ENCODE measurements around the gene RPS21. TPM values are rescaled to one million over a fixed set of nuclear protein-coding genes. Genes with fewer than 3 reads are reported as not detected.
A peak's percentile ranks its signal among the peaks of the same experiment; 100 is the strongest.

RPS21 gene
- total RNA-seq, 5 donors from 2014 or later (not counting 1 experiment from before 2014, with no cell fraction given), result 2,807 to 3,290 (median 3,085) TPM

GRCh38 chr20:62429455-62430310 lies 42.8 kb downstream of the RPS21 start:
- H3K4me1 ChIP-seq (ENCODE audit: control insufficient read depth in 1 of 2, extremely low read depth in 1 of 2, insufficient read depth in 2 of 2, low read length in 2 of 2), result no peaks in the 10 kb centered on the region
- Mint-ChIP-seq H3K36me3 (no peaks in the 10 kb centered on the region), H3K9me3 (no peaks in the 10 kb centered on the region), H3K4me1 (no peaks in the 10 kb centered on the region), H3K4me3 (peak overlapping the region in 1 of 3 donors; percentile 31), H3K27ac (no peak overlapping the region), H3K27me3 (peaks cover 11 to 24% of the 10 kb centered on the region in 2 donors)
- CTCF ChIA-PET, result no interaction called here
- peaks cover 0 to 58% of the 10 kb centered on the region in 2 experiments for H3K27me3 ChIP-seq (replicated peaks in 1 of 2; ENCODE audit: control insufficient read depth in 2 of 2, extremely low read depth in 1 of 2, insufficient read depth in 2 of 2, low read length in 1 of 2)
- H3K27ac ChIP-seq (ENCODE audit: low read length), result no peak overlapping the region
- no peaks in the 10 kb centered on the region for H3K9me3 ChIP-seq
- ATAC-seq (replicated peaks in 1 of 4), result no peak
- WGBS (ENCODE audit: insufficient coverage), result 77% methylated on average over 13 of the region's 23 CpGs
- H3K4me3 ChIP-seq (ENCODE audit: control insufficient read depth in 1 of 2, extremely low read depth in 1 of 2, low read length in 1 of 2), result no peak overlapping the region
- no peak for DNase-seq
- POLR2A ChIA-PET, result no interaction called here
- H3K36me3 ChIP-seq (ENCODE audit: control insufficient read depth in 2 of 2, extremely low read depth in 1 of 2, insufficient read depth in 1 of 2, low read length in 1 of 2), result no peaks in the 10 kb centered on the region

- DNase-seq (no peak), ATAC-seq (replicated peaks in 1 of 4) (no peak)
- Histone ChIP-seq H3K4me3 (ENCODE audit: control insufficient read depth in 1 of 2, extremely low read depth in 1 of 2, low read length in 1 of 2) (no peak overlapping the region), H3K27me3 (replicated peaks in 1 of 2; ENCODE audit: control insufficient read depth in 2 of 2, extremely low read depth in 1 of 2, insufficient read depth in 2 of 2, low read length in 1 of 2) (peaks cover 0 to 60% of the 10 kb centered on the region in 2 experiments), H3K4me1 (ENCODE audit: control insufficient read depth in 1 of 2, extremely low read depth in 1 of 2, insufficient read depth in 2 of 2, low read length in 2 of 2) (no peaks in the 10 kb centered on the region), H3K27ac (ENCODE audit: low read length) (no peak overlapping the region), H3K9me3 (no peaks in the 10 kb centered on the region), H3K36me3 (ENCODE audit: control insufficient read depth in 2 of 2, extremely low read depth in 1 of 2, insufficient read depth in 1 of 2, low read length in 1 of 2) (no peaks in the 10 kb centered on the region)
- Mint-ChIP-seq H3K9me3 (no peaks in the 10 kb centered on the region), H3K36me3 (no peaks in the 10 kb centered on the region), H3K4me1 (no peaks in the 10 kb centered on the region), H3K27me3 (peaks cover 14 to 29% of the 10 kb centered on the region in 2 donors), H3K4me3 (no peak overlapping the region), H3K27ac (no peak overlapping the region)
- CTCF ChIA-PET, result no interaction called here
- POLR2A ChIA-PET, result no interaction called here
- 74% methylated on average over 6 of the region's 10 CpGs for WGBS (ENCODE audit: insufficient coverage)
Measured at GRCh38 chr20:62430311-62430853, 43.5 kb downstream of the RPS21 start.

DNA sequence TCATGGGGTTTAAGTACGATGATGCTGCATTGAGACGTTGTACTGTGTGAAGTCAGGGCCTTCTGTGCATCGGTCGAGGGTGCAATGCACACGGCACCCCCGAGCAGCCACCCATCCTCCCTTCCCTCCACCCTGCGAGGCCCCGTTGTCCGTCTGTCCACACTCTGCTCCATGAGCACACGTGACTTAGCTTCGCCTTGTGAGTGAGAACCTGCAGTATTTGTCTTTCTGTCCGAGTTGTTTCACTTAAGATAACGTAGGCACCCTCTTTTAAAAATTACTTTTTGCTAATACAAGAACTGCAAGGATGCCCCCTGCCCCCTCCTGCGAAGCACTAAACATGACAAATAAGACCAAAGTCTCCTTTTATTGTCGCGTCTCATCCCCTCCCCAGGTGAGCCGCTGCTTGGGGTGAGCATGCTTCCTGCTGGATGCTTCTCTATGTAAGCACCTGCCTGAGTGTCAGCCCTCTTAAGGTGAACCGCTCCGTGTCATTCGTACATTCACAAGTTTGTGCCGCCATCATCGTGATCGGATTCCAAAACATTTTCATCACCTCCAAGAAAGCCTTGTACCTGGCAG lies 44.1 kb downstream of the RPS21 start:
- H3K36me3 Mint-ChIP-seq, result no peaks in the 10 kb centered on the region
- H3K4me1 ChIP-seq (ENCODE audit: control insufficient read depth in 1 of 2, extremely low read depth in 1 of 2, insufficient read depth in 2 of 2, low read length in 2 of 2), result no peaks in the 10 kb centered on the region
- no peaks in the 10 kb centered on the region for H3K9me3 ChIP-seq
- no peaks in the 10 kb centered on the region for H3K4me1 Mint-ChIP-seq
- H3K36me3 ChIP-seq (ENCODE audit: control insufficient read depth in 2 of 2, extremely low read depth in 1 of 2, insufficient read depth in 1 of 2, low read length in 1 of 2), result no peaks in the 10 kb centered on the region
- ATAC-seq (replicated peaks in 1 of 4) (no peak), DNase-seq (no peak)
- peaks cover 18 to 35% of the 10 kb centered on the region in 2 donors for H3K27me3 Mint-ChIP-seq
- H3K9me3 Mint-ChIP-seq, result no peaks in the 10 kb centered on the region
- H3K27me3 ChIP-seq (replicated peaks in 1 of 2; ENCODE audit: control insufficient read depth in 2 of 2, extremely low read depth in 1 of 2, insufficient read depth in 2 of 2, low read length in 1 of 2), result peaks cover 0 to 61% of the 10 kb centered on the region in 2 experiments
- WGBS (ENCODE audit: insufficient coverage), result 82% methylated on average over 18 of the region's 23 CpGs
- POLR2A ChIA-PET, result no interaction called here
- CTCF ChIA-PET, result no interaction called here
- no peak overlapping the region for H3K27ac ChIP-seq (ENCODE audit: low read length)
- H3K27ac Mint-ChIP-seq, result no peak overlapping the region
- H3K4me3 ChIP-seq (ENCODE audit: control insufficient read depth in 1 of 2, extremely low read depth in 1 of 2, low read length in 1 of 2), result no peak overlapping the region
- H3K4me3 Mint-ChIP-seq, result no peak overlapping the region

- POLR2A ChIA-PET, result no interaction called here
- Histone ChIP-seq H3K9me3 (no peaks in the 10 kb centered on the region), H3K4me3 (ENCODE audit: control insufficient read depth in 1 of 2, extremely low read depth in 1 of 2, low read length in 1 of 2) (no peak overlapping the region), H3K27me3 (replicated peaks in 1 of 2; ENCODE audit: control insufficient read depth in 2 of 2, extremely low read depth in 1 of 2, insufficient read depth in 2 of 2, low read length in 1 of 2) (peaks cover 0 to 64% of the 10 kb centered on the region in 2 experiments), H3K27ac (ENCODE audit: low read length) (no peak overlapping the region), H3K36me3 (ENCODE audit: control insufficient read depth in 2 of 2, extremely low read depth in 1 of 2, insufficient read depth in 1 of 2, low read length in 1 of 2) (no peaks in the 10 kb centered on the region), H3K4me1 (ENCODE audit: control insufficient read depth in 1 of 2, extremely low read depth in 1 of 2, insufficient read depth in 2 of 2, low read length in 2 of 2) (no peaks in the 10 kb centered on the region)
- Mint-ChIP-seq H3K4me3 (no peak overlapping the region), H3K27ac (no peak overlapping the region), H3K27me3 (peaks cover 22 to 53% of the 10 kb centered on the region in 2 donors), H3K9me3 (no peaks in the 10 kb centered on the region), H3K36me3 (no peaks in the 10 kb centered on the region), H3K4me1 (no peaks in the 10 kb centered on the region)
- DNase-seq (no peak), ATAC-seq (replicated peaks in 1 of 4) (no peak)
- 41% methylated on average over 28 of the region's 32 CpGs for WGBS (ENCODE audit: insufficient coverage)
- CTCF ChIA-PET, result no interaction called here
Measured at GRCh38 chr20:62433658-62434497, 47.0 kb downstream of the RPS21 start.

DNA sequence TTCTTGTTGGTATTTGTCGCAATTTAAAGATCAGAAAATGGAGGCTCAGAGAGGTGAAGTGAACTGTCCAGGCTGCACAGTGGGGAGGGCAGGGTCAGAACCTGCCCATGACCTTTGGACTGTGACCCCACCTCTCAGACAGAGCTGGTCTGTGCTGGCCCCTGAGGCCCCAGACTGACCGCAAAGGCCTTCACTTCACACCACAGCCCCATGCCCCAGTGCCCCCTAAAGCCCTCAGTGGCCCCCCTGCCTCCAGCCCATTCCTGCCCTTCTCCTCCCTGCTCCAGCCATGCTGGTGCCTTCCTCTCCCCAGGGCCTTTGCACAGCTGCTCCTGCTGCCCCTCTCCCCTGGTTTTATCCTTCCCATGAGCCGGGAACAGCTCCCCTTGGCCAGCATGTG lies 49.8 kb downstream of the RPS21 start:
- DNase-seq (no peak), ATAC-seq (replicated peaks in 1 of 4) (no peak)
- no peak overlapping the region for H3K4me3 Mint-ChIP-seq
- peaks cover 0 to 78% of the 10 kb centered on the region in 2 experiments for H3K27me3 ChIP-seq (replicated peaks in 1 of 2; ENCODE audit: control insufficient read depth in 2 of 2, extremely low read depth in 1 of 2, insufficient read depth in 2 of 2, low read length in 1 of 2)
- no peaks in the 10 kb centered on the region for H3K4me1 ChIP-seq (ENCODE audit: control insufficient read depth in 1 of 2, extremely low read depth in 1 of 2, insufficient read depth in 2 of 2, low read length in 2 of 2)
- 94% methylated on average over 3 of the region's 3 CpGs for WGBS (ENCODE audit: insufficient coverage)
- H3K27ac ChIP-seq (ENCODE audit: low read length), result no peak overlapping the region
- ChIA-PET POLR2A (no interaction called here), CTCF (no interaction called here)
- H3K36me3 ChIP-seq (ENCODE audit: control insufficient read depth in 2 of 2, extremely low read depth in 1 of 2, insufficient read depth in 1 of 2, low read length in 1 of 2), result no peaks in the 10 kb centered on the region
- no peak overlapping the region for H3K4me3 ChIP-seq (ENCODE audit: control insufficient read depth in 1 of 2, extremely low read depth in 1 of 2, low read length in 1 of 2)
- H3K36me3 Mint-ChIP-seq, result no peaks in the 10 kb centered on the region
- H3K27me3 Mint-ChIP-seq, result peaks cover 19 to 52% of the 10 kb centered on the region in 2 donors
- H3K4me1 Mint-ChIP-seq, result no peaks in the 10 kb centered on the region
- H3K27ac Mint-ChIP-seq, result no peak overlapping the region
- H3K9me3 ChIP-seq, result no peaks in the 10 kb centered on the region
- H3K9me3 Mint-ChIP-seq, result no peaks in the 10 kb centered on the region

DNA sequence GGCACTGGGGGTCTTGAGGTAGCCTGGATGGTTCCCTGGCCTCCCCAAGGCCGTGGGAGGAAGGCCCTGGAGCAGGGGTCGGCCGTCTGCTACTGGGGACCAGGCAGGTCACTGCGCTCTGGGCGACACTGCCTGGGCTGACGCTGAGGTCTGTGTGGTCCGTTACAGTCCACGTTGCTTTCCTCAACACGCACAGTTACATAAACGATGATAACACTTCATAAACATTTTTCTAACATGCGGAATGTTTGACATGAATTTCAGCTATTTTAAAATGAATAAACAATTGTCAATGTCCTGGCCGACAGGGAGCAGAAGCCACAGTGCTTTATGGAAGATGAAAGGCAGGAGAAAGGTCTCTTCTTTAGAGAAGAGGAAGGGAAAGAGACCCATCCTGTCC lies 50.6 kb downstream of the RPS21 start:
- Histone ChIP-seq H3K4me3 (ENCODE audit: control insufficient read depth in 1 of 2, extremely low read depth in 1 of 2, low read length in 1 of 2) (no peak overlapping the region), H3K36me3 (ENCODE audit: control insufficient read depth in 2 of 2, extremely low read depth in 1 of 2, insufficient read depth in 1 of 2, low read length in 1 of 2) (no peaks in the 10 kb centered on the region), H3K4me1 (ENCODE audit: control insufficient read depth in 1 of 2, extremely low read depth in 1 of 2, insufficient read depth in 2 of 2, low read length in 2 of 2) (no peaks in the 10 kb centered on the region), H3K27me3 (replicated peaks in 1 of 2; ENCODE audit: control insufficient read depth in 2 of 2, extremely low read depth in 1 of 2, insufficient read depth in 2 of 2, low read length in 1 of 2) (peaks cover 0 to 81% of the 10 kb centered on the region in 2 experiments), H3K27ac (ENCODE audit: low read length) (no peak overlapping the region), H3K9me3 (no peaks in the 10 kb centered on the region)
- Mint-ChIP-seq H3K4me3 (no peak overlapping the region), H3K27me3 (peaks cover 19 to 52% of the 10 kb centered on the region in 2 donors), H3K36me3 (no peaks in the 10 kb centered on the region), H3K9me3 (no peaks in the 10 kb centered on the region), H3K4me1 (no peaks in the 10 kb centered on the region), H3K27ac (no peak overlapping the region)
- ChIA-PET POLR2A (no interaction called here), CTCF (no interaction called here)
- DNase-seq (no peak), ATAC-seq (replicated peaks in 1 of 4) (no peak)
- 87% methylated on average over 6 of the region's 12 CpGs for WGBS (ENCODE audit: insufficient coverage)
